ENCODE results near the gene ZNF648.
"Not testable (repeated sequence)": the region's sequence is repeated elsewhere in the genome, so short reads cannot be mapped to it uniquely, and the experiment has no call there.

Gene ZNF648

GRCh38 chr1:182061594-182061993, at the start of gene ZNF648:
ZNF648 (minus strand) TSS chr1:182061712; CDS start chr1:182058010, 3,702 bp downstream.
- DNase-seq (ENCODE audit: low spot score), result no peak

- no peak for DNase-seq (ENCODE audit: low spot score)
Observed at GRCh38 chr1:182110635-182111034, 49.1 kb upstream of the ZNF648 start.

GRCh38 chr1:182109771-182110170, 48.3 kb upstream of the ZNF648 start:
- DNase-seq (ENCODE audit: low spot score), result no peak

GRCh38 chr1:182107209-182107608, 45.7 kb upstream of the ZNF648 start:
- DNase-seq (ENCODE audit: low spot score), result no peak

GRCh38 chr1:182102043-182102416, 40.5 kb upstream of the ZNF648 start:
- no peak for DNase-seq (ENCODE audit: low spot score)

GRCh38 chr1:182101415-182102042, 40.0 kb upstream of the ZNF648 start:
- DNase-seq (ENCODE audit: low spot score), result no peak

- DNase-seq (ENCODE audit: low spot score), result no peak
Observed at GRCh38 chr1:182098301-182098700, 36.8 kb upstream of the ZNF648 start.

GRCh38 chr1:182095946-182096345, 34.4 kb upstream of the ZNF648 start:
- DNase-seq (ENCODE audit: low spot score), result no peak

GRCh38 chr1:182094514-182095005, 33.0 kb upstream of the ZNF648 start:
- not testable (repeated sequence) for DNase-seq (ENCODE audit: low spot score)

- no peak for DNase-seq (ENCODE audit: low spot score)
Observed at GRCh38 chr1:182093781-182094180, 32.3 kb upstream of the ZNF648 start.

GRCh38 chr1:182092336-182092735, 30.8 kb upstream of the ZNF648 start:
- no peak for DNase-seq (ENCODE audit: low spot score)

GRCh38 chr1:182091083-182091482, 29.6 kb upstream of the ZNF648 start:
- DNase-seq (ENCODE audit: low spot score), result no peak

GRCh38 chr1:182087719-182088350, 26.3 kb upstream of the ZNF648 start:
- no peak for DNase-seq (ENCODE audit: low spot score)

- no peak for DNase-seq (ENCODE audit: low spot score)
Observed at GRCh38 chr1:182087304-182087703, 25.8 kb upstream of the ZNF648 start.

- no peak for DNase-seq (ENCODE audit: low spot score)
Observed at GRCh38 chr1:182086620-182087019, 25.1 kb upstream of the ZNF648 start.

GRCh38 chr1:182086136-182086535, 24.6 kb upstream of the ZNF648 start:
- no peak for DNase-seq (ENCODE audit: low spot score)

- DNase-seq (ENCODE audit: low spot score), result no peak
Observed at GRCh38 chr1:182085726-182086125, 24.2 kb upstream of the ZNF648 start.

GRCh38 chr1:182084487-182085316, 23.2 kb upstream of the ZNF648 start:
- DNase-seq (ENCODE audit: low spot score), result peak; percentile 66

GRCh38 chr1:182083851-182084486, 22.5 kb upstream of the ZNF648 start:
- no peak for DNase-seq (ENCODE audit: low spot score)

GRCh38 chr1:182080955-182081582, 19.6 kb upstream of the ZNF648 start:
- DNase-seq (ENCODE audit: low spot score), result peak; percentile 50

GRCh38 chr1:182080040-182080439, 18.5 kb upstream of the ZNF648 start:
- DNase-seq (ENCODE audit: low spot score), result no peak

- DNase-seq (ENCODE audit: low spot score), result no peak
Observed at GRCh38 chr1:182071924-182072323, 10.4 kb upstream of the ZNF648 start.
